ENCODE measurements around the gene STOX1.

GRCh38 chr10:68804692-68805091 lies 22.6 kb upstream of the STOX1 start:
- TF ChIP-seq REST (IDR thresholded peaks at IDR 0.05; ENCODE audit: borderline replicate concordance) (no peak), POLR2AphosphoS5 (IDR thresholded peaks at IDR 0.05) (no peak), MXI1 (conservative IDR thresholded peaks at IDR 0.05; ENCODE audit: poor library complexity, severe bottlenecking) (no peak), CTCF (IDR thresholded peaks at IDR 0.05; ENCODE audit: poor library complexity, severe bottlenecking) (no peak), EZH2 (IDR thresholded peaks at IDR 0.05; ENCODE audit: borderline replicate concordance, insufficient read depth, low read length, poor library complexity, severe bottlenecking) (no peak), SMC3 (conservative IDR thresholded peaks at IDR 0.05; ENCODE audit: poor library complexity) (no peak), EP300 (conservative IDR thresholded peaks at IDR 0.05; ENCODE audit: poor library complexity, severe bottlenecking) (no peak), TAF1 (IDR thresholded peaks at IDR 0.05; ENCODE audit: low read depth) (no peak)

All from neural cell (in vitro differentiated cells).